Measurements from ENCODE around the gene NHERF1. TPM values are rescaled to one million over a fixed set of nuclear protein-coding genes. Genes with fewer than 3 reads are reported as not detected.

The NHERF1 gene
- total and polyA plus RNA-seq, 9 of the 15 experiments (the other 6 are each of a cell fraction or from before 2014, with no cell fraction given), result 11.4 to 79.9 (median 36.9) TPM

- TF ChIP-seq, protein P1, sequence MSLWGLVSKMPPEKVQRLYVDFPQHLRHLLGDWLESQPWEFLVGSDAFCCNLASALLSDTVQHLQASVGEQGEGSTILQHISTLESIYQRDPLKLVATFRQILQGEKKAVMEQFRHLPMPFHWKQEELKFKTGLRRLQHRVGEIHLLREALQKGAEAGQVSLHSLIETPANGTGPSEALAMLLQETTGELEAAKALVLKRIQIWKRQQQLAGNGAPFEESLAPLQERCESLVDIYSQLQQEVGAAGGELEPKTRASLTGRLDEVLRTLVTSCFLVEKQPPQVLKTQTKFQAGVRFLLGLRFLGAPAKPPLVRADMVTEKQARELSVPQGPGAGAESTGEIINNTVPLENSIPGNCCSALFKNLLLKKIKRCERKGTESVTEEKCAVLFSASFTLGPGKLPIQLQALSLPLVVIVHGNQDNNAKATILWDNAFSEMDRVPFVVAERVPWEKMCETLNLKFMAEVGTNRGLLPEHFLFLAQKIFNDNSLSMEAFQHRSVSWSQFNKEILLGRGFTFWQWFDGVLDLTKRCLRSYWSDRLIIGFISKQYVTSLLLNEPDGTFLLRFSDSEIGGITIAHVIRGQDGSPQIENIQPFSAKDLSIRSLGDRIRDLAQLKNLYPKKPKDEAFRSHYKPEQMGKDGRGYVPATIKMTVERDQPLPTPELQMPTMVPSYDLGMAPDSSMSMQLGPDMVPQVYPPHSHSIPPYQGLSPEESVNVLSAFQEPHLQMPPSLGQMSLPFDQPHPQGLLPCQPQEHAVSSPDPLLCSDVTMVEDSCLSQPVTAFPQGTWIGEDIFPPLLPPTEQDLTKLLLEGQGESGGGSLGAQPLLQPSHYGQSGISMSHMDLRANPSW (CRISPR knock-in tag; IDR thresholded peaks at IDR 0.05), result no peak
- TF ChIP-seq ZMIZ1 (IDR thresholded peaks at IDR 0.05; ENCODE audit: low read depth in 2 of 2, low read length in 2 of 2), result no peak
These were observed 47.8 kb downstream of the NHERF1 start (continued) for GRCh38 chr17:74796211-74796610.

GRCh38 chr17:74796866-74797265, 48.4 kb downstream of the NHERF1 start:
- no TSS peak for BruUV-seq (replicated peaks)
- H3K9me3 ChIP-seq (replicated peaks; ENCODE audit: control insufficient read depth, insufficient read depth, low read depth, low read length), result no peaks in the 10 kb centered on the region
- no peak overlapping the region for H3K4me2 ChIP-seq (ENCODE audit: insufficient read depth, low read length)
- peaks cover 37% of the 10 kb centered on the region; the same call in 1 of the 3 replicates for H3K36me3 ChIP-seq (ENCODE audit: control insufficient read depth, insufficient read depth, low read length)
- ChIA-PET CTCF (ENCODE audit: low intra/inter-chr PET ratio) (no interaction called here), POLR2A (interaction anchor here (0.8 to 1.0 kb wide), 2 partner anchors 10 to 65 kb away, joined by 4 to 5 read pairs; no protein-coding TSS in a partner anchor)
- H3K79me2 ChIP-seq (ENCODE audit: control insufficient read depth, insufficient read depth, low read length), result no peaks in the 10 kb centered on the region
- H4K20me1 ChIP-seq (replicated peaks; ENCODE audit: control insufficient read depth, insufficient read depth, low read length), result 0 out of 2 replicates have a peak, but pooled peaks cover 9% of the 10 kb centered on the region
- H3K9me1 ChIP-seq (ENCODE audit: control insufficient read depth, insufficient read depth, low read length), result no peaks in the 10 kb centered on the region
- WGBS (ENCODE audit: insufficient coverage, low coverage, missing lambda C conversion rate), result 94% methylated on average over 6 of the region's 6 CpGs
- peaks cover 0 to 5% of the 10 kb centered on the region in 2 experiments; a peak in 1 of 5 replicates for H3K4me1 ChIP-seq (replicated peaks in 1 of 2; ENCODE audit: control insufficient read depth in 2 of 2, insufficient read depth in 2 of 2, low read length in 2 of 2)
- no peak for FAIRE-seq
- no peak overlapping the region for H2AFZ ChIP-seq (ENCODE audit: low read depth, low read length)
- intact Hi-C loops (cut with micrococcal nuclease) (no loop called here), in situ Hi-C loops (cut with MboI) (no loop called here)
- H3K27ac ChIP-seq (ENCODE audit: extremely low read depth, low read depth, low read length), result no peak overlapping the region
- no peak overlapping the region; a peak in 1 of 4 replicates for H3K9ac ChIP-seq (ENCODE audit: insufficient read depth in 1 of 2, low read depth in 2 of 2, low read length in 2 of 2)
- TF ChIP-seq GABPA (tag; conservative IDR thresholded peaks at IDR 0.05; ENCODE audit: low read depth) (no peak), CBFA2T3 (IDR thresholded peaks at IDR 0.05) (no peak), XRCC3 (IDR thresholded peaks at IDR 0.05) (no peak)
- no peak for ATAC-seq
- no peaks in the 10 kb centered on the region for H3K27me3 ChIP-seq (ENCODE audit: control insufficient read depth in 2 of 2, insufficient read depth in 2 of 2, low read length in 2 of 2)
- H3K4me3 ChIP-seq, result no peak overlapping the region
- no peak for DNase-seq (ENCODE audit: extremely low read depth in 1 of 4, low spot score in 3 of 4)
